GM18520 (cell line): ENCODE measurements around the gene THSD4.
"Not testable (repeated sequence)": the region's sequence is repeated elsewhere in the genome, so short reads cannot be mapped to it uniquely, and the experiment has no call there.

ENCODE experiments used
- ATAC-seq: cut with Tn5 transposase; IDR thresholded peaks from one replicate; pipeline ENCODE4 v1.9.1; 2021; ENCODE audit not compliant: unreplicated experiment

The THSD4 gene

GRCh38 chr15:71698742-71699141 lies 583.5 kb downstream of the THSD4 start:
- no peak for ATAC-seq

DNA sequence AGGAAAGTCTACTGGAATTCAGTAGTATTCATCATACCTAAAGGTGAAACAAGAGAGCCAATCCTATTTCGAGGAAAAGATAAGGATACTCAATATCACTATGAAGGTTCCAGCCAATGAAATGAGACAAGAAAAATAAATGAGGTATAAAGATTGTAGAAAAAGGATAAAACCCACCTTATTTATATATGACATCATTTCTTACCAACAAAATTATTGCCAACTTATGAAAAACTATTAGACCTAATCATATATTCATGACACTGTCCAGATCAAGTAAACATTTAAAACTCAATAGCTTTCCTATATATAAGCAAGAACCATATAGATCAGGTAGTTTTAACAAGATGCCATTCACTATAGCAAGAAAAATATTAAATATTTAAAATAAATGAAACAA lies 584.7 kb downstream of the THSD4 start:
- ATAC-seq = no peak

- ATAC-seq = no peak
Observed at GRCh38 chr15:71701808-71702207, 586.5 kb downstream of the THSD4 start.

DNA sequence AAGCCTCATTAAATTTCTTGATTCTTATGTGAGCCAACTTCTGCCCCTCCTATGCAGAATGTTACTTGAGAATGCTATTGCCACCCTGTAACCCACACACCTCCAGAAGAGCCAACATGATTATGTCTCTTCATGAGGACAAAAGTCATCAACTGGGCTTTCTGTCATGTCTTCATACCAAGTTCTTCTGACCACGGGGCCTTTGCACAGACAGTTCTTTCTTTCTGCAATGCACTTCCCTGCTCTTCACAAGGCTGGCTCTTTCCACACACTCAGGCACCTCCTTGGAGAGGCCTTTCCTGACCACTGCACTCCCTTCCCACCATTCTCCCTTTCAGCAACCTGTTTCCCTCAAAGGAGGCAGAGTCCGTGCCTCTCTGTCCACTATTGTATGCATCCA lies 587.2 kb downstream of the THSD4 start:
- no peak for ATAC-seq

- no peak for ATAC-seq
Observed at GRCh38 chr15:71705151-71705550, 589.9 kb downstream of the THSD4 start.

DNA sequence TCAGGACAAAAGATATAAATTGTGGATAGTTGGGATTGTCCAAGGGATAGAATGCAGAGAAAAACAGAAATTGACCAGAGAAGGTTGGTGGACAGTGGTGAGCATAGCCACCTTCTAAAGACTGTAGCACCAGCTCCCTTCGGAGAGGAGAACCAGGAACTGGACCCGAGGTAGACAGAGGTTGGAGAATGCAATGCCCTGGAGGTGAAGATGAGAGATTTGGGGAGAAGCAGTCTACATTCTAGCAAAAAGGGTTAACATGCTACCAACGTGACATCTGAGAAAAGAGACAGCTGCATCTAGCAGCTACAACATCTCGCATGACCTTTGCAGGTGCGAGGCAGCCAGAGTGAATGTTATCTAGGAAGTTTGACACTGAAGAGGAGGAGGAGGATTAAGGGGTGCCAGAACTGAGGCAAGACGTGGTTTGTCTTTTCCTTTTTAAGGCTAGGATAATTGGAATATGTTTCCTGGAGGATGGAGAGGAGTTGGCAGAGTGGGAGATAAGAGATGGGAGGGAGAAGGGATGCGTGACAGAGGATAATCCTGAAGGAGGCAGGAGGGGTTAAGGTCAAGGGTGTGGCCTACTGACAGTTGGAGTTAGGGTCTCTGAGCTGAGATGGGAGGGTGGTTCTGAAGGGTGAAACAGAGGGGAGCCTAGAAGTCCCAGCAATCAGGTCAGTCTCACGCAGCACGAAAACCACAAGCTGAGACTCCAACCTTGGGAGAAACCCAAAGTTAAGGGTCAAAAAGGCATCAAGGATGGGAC lies 591.4 kb downstream of the THSD4 start:
- ATAC-seq = no peak

- no peak for ATAC-seq
Observed at GRCh38 chr15:71707230-71708050, 592.2 kb downstream of the THSD4 start.

DNA sequence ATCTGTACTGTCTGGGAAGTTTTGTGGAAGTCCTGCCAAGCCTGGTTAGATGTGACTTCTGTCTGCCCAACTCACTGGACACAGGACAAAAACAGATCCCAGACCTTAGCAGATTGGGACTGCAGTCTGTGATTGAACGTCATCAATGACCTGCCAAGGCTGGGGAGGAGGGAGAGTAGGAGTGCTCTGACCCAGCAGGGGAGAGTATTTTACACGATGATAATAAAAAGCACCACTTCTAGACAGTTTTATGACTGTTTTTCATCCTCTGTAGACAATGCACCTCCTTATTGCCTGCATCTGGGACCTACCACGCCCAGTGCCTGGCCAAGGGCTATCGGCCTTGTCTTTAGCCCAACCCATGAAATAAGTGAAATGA lies 592.8 kb downstream of the THSD4 start:
- no peak for ATAC-seq

GRCh38 chr15:71708741-71709140 lies 593.5 kb downstream of the THSD4 start:
- ATAC-seq = no peak

DNA sequence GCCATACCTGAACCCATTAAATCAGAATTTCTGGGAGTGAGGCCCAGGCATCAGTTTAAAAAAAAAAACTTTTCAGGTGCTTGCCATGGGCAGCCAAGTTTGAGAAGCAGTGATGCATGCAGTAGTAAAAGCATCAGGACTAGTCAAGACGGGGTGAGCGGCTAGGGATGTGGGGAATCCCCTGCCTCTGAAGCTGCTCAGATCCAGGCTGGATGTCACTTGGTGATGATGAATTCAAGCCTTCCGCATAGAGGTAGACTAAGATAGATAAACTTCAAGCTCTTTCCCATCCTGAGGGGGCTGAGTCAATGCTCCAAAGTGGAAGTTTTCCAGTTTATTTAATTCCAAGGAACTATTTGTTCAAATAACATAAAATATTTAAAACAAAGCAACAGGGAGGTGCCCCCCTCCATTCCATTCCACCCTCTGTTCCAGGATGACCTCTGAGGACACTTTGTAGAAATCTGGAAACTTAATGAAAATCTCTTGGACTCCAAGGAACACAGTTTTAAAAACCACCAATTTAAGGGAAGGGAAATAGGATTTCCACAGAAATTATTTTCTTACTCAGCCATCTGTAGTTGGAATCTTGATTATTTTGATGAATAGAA lies 594.6 kb downstream of the THSD4 start:
- ATAC-seq = no peak

- no peak for ATAC-seq
Observed at GRCh38 chr15:71712182-71712581, 596.9 kb downstream of the THSD4 start.

DNA sequence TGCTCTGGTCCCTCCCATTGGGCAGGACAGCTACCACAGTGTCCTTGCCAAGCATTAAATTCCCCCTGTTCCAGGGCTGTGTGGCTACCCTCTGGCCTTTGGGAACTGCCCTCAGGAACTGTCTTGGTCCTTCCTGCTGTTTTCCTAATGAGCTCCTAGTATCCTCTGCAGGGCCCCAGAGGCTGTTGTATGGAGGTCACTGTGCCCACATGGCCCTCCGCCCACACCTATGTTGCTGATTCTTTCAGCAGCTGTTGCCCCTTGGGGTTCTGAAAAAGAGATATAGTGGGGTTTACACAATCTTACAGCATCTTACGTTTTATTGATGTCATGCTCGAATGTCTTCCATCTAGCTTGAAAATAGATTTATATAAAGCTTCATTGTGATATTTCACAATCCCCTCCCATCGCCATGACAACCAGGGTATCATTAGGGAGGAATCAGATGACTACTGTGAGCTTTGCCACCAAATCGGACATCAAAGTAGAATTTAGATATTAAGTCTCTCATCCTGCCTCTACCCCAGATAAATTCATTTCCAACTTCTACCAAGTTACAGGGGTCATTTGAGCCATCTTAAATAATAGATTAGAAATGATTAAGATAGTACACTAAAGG lies 598.0 kb downstream of the THSD4 start:
- ATAC-seq = no peak

- ATAC-seq = no peak
Observed at GRCh38 chr15:71715914-71716313, 600.6 kb downstream of the THSD4 start.

- no peak for ATAC-seq
Observed at GRCh38 chr15:71716990-71717389, 601.7 kb downstream of the THSD4 start.

GRCh38 chr15:71718116-71718910 lies 603.0 kb downstream of the THSD4 start:
- no peak for ATAC-seq

DNA sequence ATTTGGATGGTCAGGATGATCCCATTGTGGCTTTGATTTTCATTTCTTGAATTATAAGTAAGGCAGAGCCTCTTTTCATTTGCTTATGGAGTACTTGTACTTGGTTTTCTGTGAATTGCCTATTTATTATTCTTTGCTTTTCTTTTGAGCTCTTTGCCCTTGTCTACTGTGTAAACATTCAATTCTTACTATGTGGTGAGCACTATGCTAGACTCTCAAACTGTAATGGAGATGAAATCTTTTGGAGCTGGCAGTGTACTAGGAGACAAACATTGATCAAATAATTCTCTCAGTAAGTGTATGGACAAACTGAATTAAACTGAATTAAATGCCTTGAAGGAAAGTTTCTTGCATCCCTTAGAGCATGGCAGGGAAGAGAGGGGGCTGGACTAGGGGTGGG lies 608.1 kb downstream of the THSD4 start:
- ATAC-seq = no peak

DNA sequence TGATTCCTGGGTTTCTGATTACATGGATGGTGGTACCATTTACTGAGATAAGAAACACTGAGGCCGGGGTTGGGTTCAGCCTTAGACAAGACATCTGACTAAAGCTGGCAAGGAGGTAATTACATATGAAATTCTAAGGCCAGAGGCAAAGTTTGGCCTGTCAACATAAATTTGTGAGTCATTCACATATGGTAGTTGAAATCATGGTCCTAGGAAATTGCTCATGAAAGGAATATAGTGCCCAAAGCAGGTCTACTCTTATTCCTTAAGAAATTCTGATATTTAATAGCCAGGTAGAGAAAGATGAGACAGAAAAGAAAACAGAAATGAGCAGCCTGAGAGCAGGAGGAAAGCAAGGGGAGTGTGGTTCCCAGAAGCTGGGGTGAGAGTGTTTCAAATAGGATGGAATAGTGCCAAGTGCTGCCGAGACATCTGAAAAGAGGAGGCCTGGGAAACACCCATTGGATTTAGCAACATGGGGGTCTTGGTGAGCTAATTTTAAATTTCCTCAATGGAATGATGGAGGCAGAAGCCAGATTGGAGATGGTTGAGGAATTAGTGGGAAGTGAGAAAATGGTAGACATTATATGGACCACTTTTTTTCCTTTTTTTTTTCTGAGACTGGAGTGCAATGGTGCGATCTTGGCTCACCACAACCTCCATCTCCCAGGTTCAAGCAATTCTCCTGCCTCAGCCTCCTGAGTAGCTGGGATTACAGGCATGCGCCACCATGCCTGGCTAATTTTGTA lies 610.1 kb downstream of the THSD4 start:
- not testable (repeated sequence) for ATAC-seq

GRCh38 chr15:71728881-71729280 lies 613.6 kb downstream of the THSD4 start:
- no peak for ATAC-seq

DNA sequence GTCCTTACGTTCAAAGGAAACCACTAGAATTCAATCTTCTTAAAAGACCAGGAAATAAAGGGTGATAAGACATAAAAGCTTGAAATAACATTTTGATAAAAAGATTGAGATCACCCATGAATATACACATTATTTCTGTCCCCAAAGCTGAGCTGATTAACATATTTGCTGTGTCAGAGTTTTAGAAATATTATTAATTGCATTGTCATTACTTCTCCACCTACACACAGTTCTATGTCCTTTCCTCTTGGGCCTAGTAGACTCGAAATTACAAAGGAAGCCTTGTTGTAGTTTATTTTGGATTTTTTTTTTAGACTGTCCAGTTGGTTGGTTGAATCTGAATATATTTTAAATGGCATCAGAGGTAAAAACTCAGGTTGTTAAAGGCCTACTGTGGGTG lies 614.0 kb downstream of the THSD4 start:
- no peak for ATAC-seq
